SK-N-MC (cell line): ENCODE results near the gene DNAH5.

Experiments used
- DNase-seq: peaks from one replicate; pipeline ENCODE4 v3.0.0-alpha.2; 2011; ENCODE audit warnings: low read depth, low spot score
- H3K27ac ChIP-seq: fragments of 200-600 bp; sonication (generic); 2 replicates; pipeline ENCODE4 v1.5.1; 2016; ENCODE audit warnings: mixed run types
- H3K36me3 ChIP-seq: fragments of 200-600 bp; sonication (generic); 2 replicates; pipeline ENCODE4 v1.6.1; 2017; ENCODE audit warnings: antibody characterized with exemption, low read length, mixed read lengths; ENCODE audit not compliant: insufficient read depth
- H3K4me3 ChIP-seq: fragments of 200-600 bp; sonication (generic); 2 replicates; pipeline ENCODE4 v1.5.1; 2016
- H3K9ac ChIP-seq: fragments of 200-600 bp; sonication (generic); 2 replicates; pipeline ENCODE4 v1.8.0; 2017; ENCODE audit warnings: mixed run types, mixed read lengths; ENCODE audit not compliant: insufficient read length
- H3K9me3 ChIP-seq: fragments of 200-600 bp; sonication (generic); 2 replicates; pipeline ENCODE4 v1.6.1; 2017; ENCODE audit warnings: low read depth, mild to moderate bottlenecking, antibody characterized with exemption, low read length, moderate library complexity, mixed read lengths
- EZH2 ChIP-seq: fragments of 200-600 bp; sonication (generic); IDR thresholded peaks from one replicate; pipeline ENCODE4 v1.6.1; 2017; ENCODE audit warnings: antibody characterized with exemption
- FOXP2 ChIP-seq: optimal IDR thresholded peaks from 2 replicates; pipeline ENCODE3; 2011; ENCODE audit warnings: mild to moderate bottlenecking, moderate library complexity; ENCODE audit not compliant: insufficient read depth; ENCODE audit errors: extremely low read length, control extremely low read depth
- POLR2AphosphoS5 ChIP-seq: IDR thresholded peaks from 2 replicates; pipeline ENCODE4 v1.6.1; 2012; ENCODE audit warnings: mild to moderate bottlenecking, low read depth, low read length, borderline replicate concordance

The DNAH5 gene

GRCh38 chr5:13692172-13692571, 252.3 kb downstream of the DNAH5 start:
- Histone ChIP-seq H3K27ac (no peak overlapping the region), H3K9ac (no peak overlapping the region), H3K36me3 (no peaks in the 10 kb centered on the region), H3K4me3 (no peak overlapping the region), H3K9me3 (no peaks in the 10 kb centered on the region)
- TF ChIP-seq FOXP2 (no peak), EZH2 (no peak), POLR2AphosphoS5 (no peak)
- DNase-seq, result no peak

- no peak overlapping the region for H3K9ac ChIP-seq
- no peak overlapping the region for H3K27ac ChIP-seq
- no peaks in the 10 kb centered on the region for H3K9me3 ChIP-seq
- no peaks in the 10 kb centered on the region for H3K36me3 ChIP-seq
- DNase-seq, result no peak
- TF ChIP-seq FOXP2 (no peak), POLR2AphosphoS5 (no peak), EZH2 (no peak)
- no peak overlapping the region for H3K4me3 ChIP-seq
Measured at GRCh38 chr5:13676531-13676930, 268.0 kb downstream of the DNAH5 start.

GRCh38 chr5:13674391-13674790, 270.1 kb downstream of the DNAH5 start:
- TF ChIP-seq EZH2 (no peak), FOXP2 (no peak), POLR2AphosphoS5 (no peak)
- Histone ChIP-seq H3K27ac (no peak overlapping the region), H3K9ac (no peak overlapping the region), H3K36me3 (no peaks in the 10 kb centered on the region), H3K9me3 (no peaks in the 10 kb centered on the region), H3K4me3 (no peak overlapping the region)
- no peak for DNase-seq

- Histone ChIP-seq H3K9ac (no peak overlapping the region), H3K9me3 (no peaks in the 10 kb centered on the region), H3K36me3 (no peaks in the 10 kb centered on the region), H3K27ac (no peak overlapping the region), H3K4me3 (no peak overlapping the region)
- DNase-seq, result no peak
- TF ChIP-seq EZH2 (no peak), POLR2AphosphoS5 (no peak), FOXP2 (no peak)
Measured at GRCh38 chr5:13673511-13673910, 271.0 kb downstream of the DNAH5 start.

GRCh38 chr5:13664377-13664776, 280.1 kb downstream of the DNAH5 start:
- no peak for DNase-seq
- H3K9ac ChIP-seq, result no peak overlapping the region

GRCh38 chr5:13662626-13663025, 281.9 kb downstream of the DNAH5 start:
- DNase-seq, result no peak
- no peak for TF ChIP-seq EZH2
- no peak for TF ChIP-seq POLR2AphosphoS5
- TF ChIP-seq FOXP2, result no peak
- no peaks in the 10 kb centered on the region for H3K9me3 ChIP-seq
- H3K9ac ChIP-seq, result no peak overlapping the region
- H3K4me3 ChIP-seq, result no peak overlapping the region
- H3K27ac ChIP-seq, result no peak overlapping the region
- no peaks in the 10 kb centered on the region for H3K36me3 ChIP-seq

More at GRCh38 chr5:13664377-13664776, 280.1 kb downstream of the DNAH5 start:
- H3K27ac ChIP-seq, result no peak overlapping the region
- H3K9me3 ChIP-seq, result no peaks in the 10 kb centered on the region
- TF ChIP-seq FOXP2 (no peak), POLR2AphosphoS5 (no peak), EZH2 (no peak)
- H3K36me3 ChIP-seq, result no peaks in the 10 kb centered on the region
- no peak overlapping the region for H3K4me3 ChIP-seq

GRCh38 chr5:13661272-13661671, 283.2 kb downstream of the DNAH5 start:
- H3K9me3 ChIP-seq, result no peaks in the 10 kb centered on the region
- no peak overlapping the region for H3K4me3 ChIP-seq
- H3K9ac ChIP-seq, result no peak overlapping the region
- H3K27ac ChIP-seq, result no peak overlapping the region
- H3K36me3 ChIP-seq, result no peaks in the 10 kb centered on the region
- TF ChIP-seq EZH2, result no peak
- no peak for TF ChIP-seq POLR2AphosphoS5
- TF ChIP-seq FOXP2, result no peak
- no peak for DNase-seq

- Histone ChIP-seq H3K36me3 (no peaks in the 10 kb centered on the region), H3K27ac (no peak overlapping the region), H3K9me3 (no peaks in the 10 kb centered on the region), H3K9ac (no peak overlapping the region), H3K4me3 (no peak overlapping the region)
- TF ChIP-seq EZH2 (no peak), POLR2AphosphoS5 (no peak), FOXP2 (no peak)
- DNase-seq, result no peak
Measured at GRCh38 chr5:13660072-13660471, 284.4 kb downstream of the DNAH5 start.

GRCh38 chr5:13659391-13659790, 285.1 kb downstream of the DNAH5 start:
- DNase-seq, result no peak
- H3K9ac ChIP-seq, result no peak overlapping the region
- no peak overlapping the region for H3K27ac ChIP-seq
- H3K36me3 ChIP-seq, result no peaks in the 10 kb centered on the region
- H3K9me3 ChIP-seq, result no peaks in the 10 kb centered on the region
- H3K4me3 ChIP-seq, result no peak overlapping the region
- no peak for TF ChIP-seq EZH2
- no peak for TF ChIP-seq FOXP2
- TF ChIP-seq POLR2AphosphoS5, result no peak

GRCh38 chr5:13658761-13659160, 285.7 kb downstream of the DNAH5 start:
- TF ChIP-seq FOXP2 (no peak), EZH2 (no peak), POLR2AphosphoS5 (no peak)
- DNase-seq, result no peak
- no peaks in the 10 kb centered on the region for H3K9me3 ChIP-seq

More at GRCh38 chr5:13658761-13659160, 285.7 kb downstream of the DNAH5 start:
- no peak overlapping the region for H3K27ac ChIP-seq
- no peak overlapping the region for H3K4me3 ChIP-seq
- H3K9ac ChIP-seq, result no peak overlapping the region
- no peaks in the 10 kb centered on the region for H3K36me3 ChIP-seq
